NCI-H774 (cell line): ENCODE results near the gene TTI1.

Experiments
- DNase-seq: peaks from one replicate; lab custom pipeline; 2025; lab: John Stamatoyannopoulos, UW

The TTI1 gene

GRCh38 chr20:38033330-38034107 is at the start of gene TTI1, which contains the start of gene RPRD1B:
TSS of gene TTI1 (minus strand) at chr20:38033456. CDS start at chr20:38013816, 19,640 bp downstream.
TSS of gene RPRD1B (plus strand) at chr20:38033746. CDS start at chr20:38033948, 202 bp downstream.
- peak; percentile 88 for DNase-seq

DNA sequence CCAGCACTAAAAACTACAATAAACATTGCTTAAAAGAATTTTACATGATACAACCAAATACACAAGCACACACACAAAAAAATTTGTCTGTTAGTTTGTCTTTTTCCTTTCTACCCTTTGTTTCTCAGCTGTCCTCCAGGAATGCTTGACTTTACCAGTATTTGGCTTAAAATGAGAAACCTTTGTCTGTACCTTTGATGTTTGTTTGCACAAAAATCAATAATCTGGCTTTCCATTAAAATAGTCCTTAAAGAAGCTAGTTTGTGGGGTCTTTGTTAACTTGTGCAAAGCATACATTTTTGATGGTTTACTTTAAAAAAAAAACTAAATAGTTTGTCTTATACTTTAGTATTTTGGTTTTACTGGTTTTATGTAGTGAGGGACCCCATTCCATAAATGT is 49.6 kb upstream of the TTI1 start:
- no peak for DNase-seq

DNA sequence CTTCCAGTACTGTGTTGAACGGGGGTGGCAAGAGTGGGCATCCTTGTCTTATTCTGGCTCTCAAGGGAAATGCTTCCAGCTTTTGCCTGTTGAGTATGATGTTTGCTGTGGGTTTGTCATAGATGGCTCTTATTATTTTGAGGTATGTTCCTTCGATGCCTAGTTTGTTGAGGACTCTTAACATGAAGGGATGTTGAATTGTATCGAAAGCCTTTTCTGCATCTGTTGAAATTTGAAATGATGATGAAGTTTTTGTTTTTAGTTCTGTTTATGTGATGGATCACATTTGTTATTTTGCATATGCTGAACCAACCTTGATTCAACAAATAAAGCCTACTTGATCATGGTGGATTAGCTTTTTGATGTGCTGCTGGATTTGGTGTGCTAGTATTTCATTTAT is 48.3 kb upstream of the TTI1 start:
- no peak for DNase-seq

- no peak for DNase-seq
These were observed 46.1 kb upstream of the TTI1 start for GRCh38 chr20:38079353-38079752.

- DNase-seq: no peak
These were observed 44.8 kb upstream of the TTI1 start for GRCh38 chr20:38078084-38078483.

- DNase-seq: no peak
These were observed 43.3 kb upstream of the TTI1 start for GRCh38 chr20:38076548-38076947.

DNA sequence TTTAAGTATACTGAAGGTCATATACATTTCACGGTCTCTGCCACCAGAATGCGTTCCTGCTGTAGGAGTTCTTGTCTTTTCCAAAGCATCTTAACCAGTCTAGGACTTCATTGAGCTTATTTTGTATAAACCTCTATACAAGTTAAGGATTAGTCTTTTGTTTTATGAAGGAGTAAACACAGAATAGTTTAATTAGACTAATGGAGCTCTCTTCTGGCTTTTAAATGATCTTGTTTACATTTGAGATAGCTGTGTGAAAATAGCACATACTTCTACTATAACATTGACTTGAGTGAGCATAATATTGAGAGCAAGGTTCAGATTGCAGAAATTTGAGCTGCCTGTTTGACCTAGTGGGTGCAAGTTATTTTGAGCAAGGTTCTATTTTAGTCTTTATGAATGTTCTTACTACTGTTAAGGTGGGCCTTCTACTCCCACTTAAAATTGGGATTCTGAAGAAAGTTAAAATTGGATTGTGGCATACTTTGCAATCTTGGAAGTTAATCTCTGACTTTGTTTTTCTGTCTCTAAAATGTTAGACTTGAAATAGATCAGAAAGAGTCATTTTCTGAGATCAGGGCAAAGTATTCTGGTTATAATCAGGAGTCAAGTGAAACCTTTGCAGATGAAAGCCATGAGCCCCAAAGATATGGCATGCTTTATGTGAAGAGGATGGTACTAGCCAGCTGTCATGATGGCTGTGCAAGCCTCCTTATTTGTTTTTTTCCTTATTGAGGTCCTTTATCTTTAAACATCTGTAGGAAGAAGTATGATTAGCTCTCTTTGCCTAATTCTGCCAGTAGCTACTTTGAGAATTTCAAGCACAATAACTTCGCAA is 42.1 kb upstream of the TTI1 start:
- DNase-seq: no peak

DNA sequence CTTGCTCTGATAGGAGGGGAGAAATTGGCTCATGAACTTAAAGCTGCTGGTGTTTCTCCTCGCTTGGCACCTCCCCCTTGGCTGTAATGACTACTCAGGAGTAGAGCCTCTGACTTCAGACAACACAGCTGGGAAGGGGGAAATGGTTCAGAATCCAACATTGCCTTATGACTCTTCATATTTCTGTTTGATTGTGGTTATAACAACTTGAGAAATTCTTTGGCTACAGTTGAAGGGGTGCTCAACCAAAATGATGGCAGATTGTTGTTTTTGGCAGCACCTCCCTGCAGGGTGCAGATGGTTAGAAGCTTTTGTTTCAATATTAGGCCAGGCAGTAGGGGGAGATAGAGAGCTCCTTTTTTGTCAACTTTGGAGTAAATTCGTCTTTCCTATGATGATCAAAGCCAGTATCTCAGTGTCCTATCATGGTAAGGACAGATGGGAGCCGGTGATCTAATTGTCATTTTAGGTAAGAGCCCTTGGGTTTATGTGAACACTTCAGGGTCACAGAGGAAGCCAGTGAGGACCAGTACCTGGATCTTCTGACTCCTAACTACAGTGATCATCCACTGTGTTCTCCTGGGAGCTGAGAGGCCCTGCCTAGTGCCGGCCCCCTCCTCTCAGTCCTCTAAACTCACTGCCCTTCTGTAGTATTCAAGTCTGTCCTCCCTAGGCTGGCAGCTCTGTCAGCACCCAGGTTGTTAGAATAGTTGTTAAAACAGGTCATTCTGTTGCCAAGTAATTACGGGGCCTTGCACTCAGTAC is 40.2 kb upstream of the TTI1 start:
- DNase-seq: no peak

GRCh38 chr20:38072898-38073297 is 39.6 kb upstream of the TTI1 start:
- DNase-seq: no peak

- DNase-seq: no peak
These were observed 34.6 kb upstream of the TTI1 start for GRCh38 chr20:38067717-38068365.

- DNase-seq: no peak
These were observed 33.9 kb upstream of the TTI1 start for GRCh38 chr20:38066969-38067716.

DNA sequence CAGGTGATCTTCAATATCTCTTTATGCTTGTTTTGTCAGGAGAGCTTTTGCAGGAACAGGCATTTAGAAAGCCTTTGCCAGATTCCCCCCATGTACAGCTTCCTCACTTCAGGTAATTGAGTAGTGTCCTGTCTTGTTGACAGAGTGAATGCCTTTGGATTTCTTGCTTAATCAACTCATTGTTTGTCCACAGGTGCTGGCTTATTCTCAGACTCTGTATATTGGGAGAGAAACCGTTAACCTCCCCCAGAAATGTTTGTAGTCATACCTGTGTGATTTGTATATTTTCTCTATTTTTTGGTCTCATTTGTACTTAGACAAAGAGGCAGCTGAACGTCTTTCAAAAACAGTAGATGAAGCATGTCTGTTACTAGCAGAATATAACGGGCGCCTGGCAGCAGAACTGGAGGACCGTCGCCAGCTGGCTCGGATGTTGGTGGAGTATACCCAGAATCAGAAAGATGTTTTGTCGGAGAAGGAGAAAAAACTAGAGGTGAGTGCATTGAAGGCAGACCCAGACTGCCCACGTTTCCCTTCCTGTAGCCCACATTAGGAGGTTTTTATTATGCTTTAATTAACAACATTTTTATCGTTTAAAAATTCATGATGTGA is 32.6 kb upstream of the TTI1 start:
- no peak for DNase-seq

GRCh38 chr20:38063911-38064530 is 30.8 kb upstream of the TTI1 start:
- no peak for DNase-seq

DNA sequence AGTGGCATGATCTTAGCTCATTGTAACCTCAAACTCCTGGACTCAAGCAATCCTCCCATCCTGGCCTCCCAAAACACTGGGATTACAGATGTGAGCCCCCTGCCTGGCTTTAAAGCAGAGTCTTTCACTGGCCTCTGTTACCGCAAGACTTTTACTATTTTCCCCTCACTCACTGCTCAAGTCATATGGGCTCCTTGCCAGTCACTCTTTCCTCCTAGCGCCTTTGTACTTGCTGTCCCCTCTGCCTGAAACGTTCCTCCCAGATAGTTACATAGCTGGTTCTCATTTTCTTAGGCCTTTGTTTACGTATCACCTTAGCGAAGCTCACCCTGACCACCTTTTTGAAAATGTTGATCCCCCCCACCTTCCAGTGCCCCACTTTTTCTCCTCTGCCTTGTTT is 29.6 kb upstream of the TTI1 start:
- no peak for DNase-seq

DNA sequence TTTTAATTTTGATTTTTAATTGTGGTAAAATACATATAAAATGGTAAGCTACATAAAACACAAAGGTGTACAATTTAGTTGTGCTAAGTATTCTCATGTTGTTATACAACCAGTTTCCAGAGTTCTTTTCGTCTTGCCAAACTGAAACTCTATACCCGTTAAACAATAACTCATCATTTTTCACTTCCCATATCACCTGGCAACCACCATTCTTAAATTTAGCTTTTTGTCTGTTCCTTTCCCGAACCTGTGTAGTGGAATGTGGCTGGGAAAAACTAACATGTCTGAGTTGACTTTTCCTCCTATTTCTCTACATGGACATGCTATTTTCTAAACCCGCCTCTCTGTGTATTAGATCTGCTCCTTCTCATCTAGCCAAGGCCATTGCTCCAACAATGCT is 27.9 kb upstream of the TTI1 start:
- no peak for DNase-seq

DNA sequence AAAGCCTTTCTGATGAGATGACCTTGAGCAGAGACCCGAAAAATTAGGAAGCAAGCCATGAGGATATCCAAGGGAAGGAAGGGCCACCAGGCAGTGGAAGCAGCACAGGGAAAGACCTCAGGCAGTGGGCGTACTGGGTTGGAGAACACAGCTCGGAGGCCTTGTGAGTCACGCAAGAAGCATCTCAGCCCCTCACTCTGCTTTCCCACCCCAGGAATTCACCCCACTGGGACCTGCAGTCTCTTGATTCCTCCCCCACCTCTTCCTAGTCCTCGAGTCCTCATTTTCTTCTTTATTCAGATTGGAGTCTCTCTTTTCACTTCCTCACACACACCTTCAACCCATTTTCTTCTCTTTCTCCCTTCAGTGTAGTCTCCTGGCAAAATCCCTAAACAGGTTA is 27.3 kb upstream of the TTI1 start:
- DNase-seq: no peak

DNA sequence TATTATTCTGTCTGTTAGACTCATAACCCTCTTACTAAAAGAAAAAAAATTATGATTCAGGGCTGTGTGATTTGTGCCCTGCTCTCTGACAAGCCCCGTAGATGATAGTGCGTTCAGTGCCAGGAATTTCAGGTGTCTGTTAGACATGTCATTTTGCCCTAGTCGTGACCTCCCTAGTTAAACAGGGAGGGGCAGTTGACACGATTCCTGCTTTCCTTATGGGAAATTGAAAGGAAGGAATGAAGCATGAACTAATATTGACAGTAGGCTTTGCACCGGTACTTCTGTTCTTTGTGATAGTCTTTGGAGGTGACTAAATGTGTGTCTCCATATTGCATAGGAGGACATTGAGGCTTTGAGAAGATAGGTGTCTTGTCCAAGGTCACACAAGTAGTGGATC is 26.6 kb upstream of the TTI1 start:
- DNase-seq: no peak

GRCh38 chr20:38057351-38057972 is 24.2 kb upstream of the TTI1 start:
- DNase-seq: peak; percentile 67

GRCh38 chr20:38055848-38056247 is 22.6 kb upstream of the TTI1 start:
- no peak for DNase-seq

DNA sequence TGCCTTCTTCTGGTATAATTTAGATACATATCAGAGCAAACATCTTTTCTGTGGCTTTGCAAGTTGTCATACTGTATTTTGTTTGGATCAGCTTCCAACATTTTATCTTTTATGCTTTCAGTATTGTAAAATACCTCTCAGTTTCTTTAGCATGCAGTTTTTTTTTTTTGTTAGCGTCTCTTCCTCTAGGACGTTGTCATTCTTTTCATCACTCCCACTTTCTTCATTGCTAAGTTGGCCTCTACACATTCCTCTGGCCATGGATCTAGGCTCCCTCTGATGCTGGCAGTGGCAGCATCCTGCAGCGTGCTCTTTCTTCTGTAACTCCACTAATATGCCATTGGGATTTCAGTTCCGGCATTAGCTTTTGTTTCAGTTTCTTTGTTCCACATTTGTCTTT is 22.0 kb upstream of the TTI1 start:
- DNase-seq: no peak
